PFSK-1 (cell line): ENCODE results near the gene CXCR6.

ENCODE experiments used
- SIN3A ChIP-seq: IDR thresholded peaks from 2 replicates; pipeline ENCODE4 v1.6.1; 2012; ENCODE audit warnings: mild to moderate bottlenecking, low read length, moderate library complexity, borderline replicate concordance; ENCODE audit not compliant: insufficient read depth
- TF ChIP-seq, protein P1 (sequence below), 2 experiments: IDR thresholded peaks; 2 replicates each; pipeline versions ENCODE4 v1.6.1 to v1.8.0; 2011 to 2012; ENCODE audit warnings: low read depth in 2 of 2, low read length in 2 of 2, control low read depth in 1 of 2, inconsistent platforms in 1 of 2, mild to moderate bottlenecking in 1 of 2, moderate library complexity in 1 of 2; ENCODE audit not compliant: insufficient read depth in 1 of 2

DNA sequence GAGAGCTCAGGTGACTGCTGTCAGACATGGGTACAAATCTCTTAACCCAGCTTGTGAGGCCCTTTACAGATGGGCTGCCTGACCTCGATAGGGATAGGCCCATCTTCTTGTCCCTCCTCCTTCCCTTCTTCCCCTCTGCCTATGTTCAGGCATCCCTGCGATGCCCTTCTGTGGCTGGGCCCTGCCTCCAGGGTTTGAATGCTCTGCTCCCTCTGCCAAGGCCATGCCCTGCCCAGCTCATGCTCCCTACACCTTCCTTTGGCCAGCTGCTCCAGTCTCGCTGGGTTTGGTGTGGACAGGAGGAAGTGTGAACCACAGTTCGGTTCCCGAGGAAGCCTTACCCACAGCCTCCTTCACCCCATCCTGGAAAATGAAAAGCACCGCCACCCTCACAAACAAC is 48.1 kb downstream of the CXCR6 start:
- TF ChIP-seq, protein P1, sequence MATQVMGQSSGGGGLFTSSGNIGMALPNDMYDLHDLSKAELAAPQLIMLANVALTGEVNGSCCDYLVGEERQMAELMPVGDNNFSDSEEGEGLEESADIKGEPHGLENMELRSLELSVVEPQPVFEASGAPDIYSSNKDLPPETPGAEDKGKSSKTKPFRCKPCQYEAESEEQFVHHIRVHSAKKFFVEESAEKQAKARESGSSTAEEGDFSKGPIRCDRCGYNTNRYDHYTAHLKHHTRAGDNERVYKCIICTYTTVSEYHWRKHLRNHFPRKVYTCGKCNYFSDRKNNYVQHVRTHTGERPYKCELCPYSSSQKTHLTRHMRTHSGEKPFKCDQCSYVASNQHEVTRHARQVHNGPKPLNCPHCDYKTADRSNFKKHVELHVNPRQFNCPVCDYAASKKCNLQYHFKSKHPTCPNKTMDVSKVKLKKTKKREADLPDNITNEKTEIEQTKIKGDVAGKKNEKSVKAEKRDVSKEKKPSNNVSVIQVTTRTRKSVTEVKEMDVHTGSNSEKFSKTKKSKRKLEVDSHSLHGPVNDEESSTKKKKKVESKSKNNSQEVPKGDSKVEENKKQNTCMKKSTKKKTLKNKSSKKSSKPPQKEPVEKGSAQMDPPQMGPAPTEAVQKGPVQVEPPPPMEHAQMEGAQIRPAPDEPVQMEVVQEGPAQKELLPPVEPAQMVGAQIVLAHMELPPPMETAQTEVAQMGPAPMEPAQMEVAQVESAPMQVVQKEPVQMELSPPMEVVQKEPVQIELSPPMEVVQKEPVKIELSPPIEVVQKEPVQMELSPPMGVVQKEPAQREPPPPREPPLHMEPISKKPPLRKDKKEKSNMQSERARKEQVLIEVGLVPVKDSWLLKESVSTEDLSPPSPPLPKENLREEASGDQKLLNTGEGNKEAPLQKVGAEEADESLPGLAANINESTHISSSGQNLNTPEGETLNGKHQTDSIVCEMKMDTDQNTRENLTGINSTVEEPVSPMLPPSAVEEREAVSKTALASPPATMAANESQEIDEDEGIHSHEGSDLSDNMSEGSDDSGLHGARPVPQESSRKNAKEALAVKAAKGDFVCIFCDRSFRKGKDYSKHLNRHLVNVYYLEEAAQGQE (IDR thresholded peaks at IDR 0.05; ENCODE audit: insufficient read depth in 1 of 2, low read depth in 2 of 2, low read length in 2 of 2): no peak
- no peak for TF ChIP-seq SIN3A
